ENCODE results near the gene NEK1.

- TF ChIP-seq, protein P1, sequence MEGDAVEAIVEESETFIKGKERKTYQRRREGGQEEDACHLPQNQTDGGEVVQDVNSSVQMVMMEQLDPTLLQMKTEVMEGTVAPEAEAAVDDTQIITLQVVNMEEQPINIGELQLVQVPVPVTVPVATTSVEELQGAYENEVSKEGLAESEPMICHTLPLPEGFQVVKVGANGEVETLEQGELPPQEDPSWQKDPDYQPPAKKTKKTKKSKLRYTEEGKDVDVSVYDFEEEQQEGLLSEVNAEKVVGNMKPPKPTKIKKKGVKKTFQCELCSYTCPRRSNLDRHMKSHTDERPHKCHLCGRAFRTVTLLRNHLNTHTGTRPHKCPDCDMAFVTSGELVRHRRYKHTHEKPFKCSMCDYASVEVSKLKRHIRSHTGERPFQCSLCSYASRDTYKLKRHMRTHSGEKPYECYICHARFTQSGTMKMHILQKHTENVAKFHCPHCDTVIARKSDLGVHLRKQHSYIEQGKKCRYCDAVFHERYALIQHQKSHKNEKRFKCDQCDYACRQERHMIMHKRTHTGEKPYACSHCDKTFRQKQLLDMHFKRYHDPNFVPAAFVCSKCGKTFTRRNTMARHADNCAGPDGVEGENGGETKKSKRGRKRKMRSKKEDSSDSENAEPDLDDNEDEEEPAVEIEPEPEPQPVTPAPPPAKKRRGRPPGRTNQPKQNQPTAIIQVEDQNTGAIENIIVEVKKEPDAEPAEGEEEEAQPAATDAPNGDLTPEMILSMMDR (IDR thresholded peaks at IDR 0.05; ENCODE audit: insufficient read depth, low read length, poor library complexity, severe bottlenecking), result no peak
- no peak for TF ChIP-seq EZH2phosphoT487 (conservative IDR thresholded peaks at IDR 0.05; ENCODE audit: low read length)
Observed at GRCh38 chr4:169346840-169347239, 265.5 kb downstream of the NEK1 start.
